T-cell (primary cell): ENCODE results near the gene COG5. TPM values are rescaled to one million over a fixed set of nuclear protein-coding genes. Genes with fewer than 3 reads are reported as not detected.
"Not testable (repeated sequence)": the region's sequence is repeated elsewhere in the genome, so short reads cannot be mapped to it uniquely, and the experiment has no call there.

Experiments
- ATAC-seq, 4 experiments: fragments of 200-7000 bp in 3 of 4; fragments of 150-1000 bp in 1 of 4; cut with Tn5 transposase; replicated peaks in 1 of 4; 1 replicate in 3 of 4; 2 replicates in 1 of 4; pipeline ENCODE4 v1.10.0; 2021; ENCODE audit warnings: moderate library complexity in 3 of 4, mild to moderate bottlenecking in 2 of 4, moderate number of reproducible peaks in 1 of 4
- CTCF ChIA-PET, 2 donors: fragments of 300-600 bp; sonication (Branson Sonifier 250); formaldehyde crosslinking; loops; one replicate each; lab custom pipeline; 2022; ENCODE audit warnings: antibody characterized with exemption in 2 of 2; lab: Charles Lee
- POLR2A ChIA-PET, 2 donors: fragments of 300-600 bp; sonication (Branson Sonifier 250); formaldehyde crosslinking; loops; one replicate each; lab custom pipeline; 2022; ENCODE audit warnings: antibody characterized with exemption in 2 of 2; lab: Charles Lee
- DNase-seq, 35 experiments: peaks; one replicate each; pipeline versions ENCODE4 v3.0.0 to v3.0.0-alpha.2; 2013 to 2023
- H3K27ac ChIP-seq: one replicate; pipeline ENCODE4 v1.5.1; 2013; ENCODE audit warnings: low read length
- H3K27me3 ChIP-seq, 2 experiments: replicated peaks in 1 of 2; 1 replicate in 1 of 2; 2 replicates in 1 of 2; pipeline versions ENCODE4 v1.6.1 to v1.7.0; 2013; ENCODE audit warnings: low read length in 1 of 2, mixed read lengths in 1 of 2; ENCODE audit not compliant: control insufficient read depth in 2 of 2, insufficient read depth in 2 of 2; ENCODE audit errors: extremely low read depth in 1 of 2
- H3K36me3 ChIP-seq, 2 donors: 1 replicate in 1 of 2; 2 replicates in 1 of 2; pipeline versions ENCODE4 v1.6.1 to v1.7.0; 2013; ENCODE audit warnings: low read length in 1 of 2; ENCODE audit not compliant: control insufficient read depth in 2 of 2, insufficient read depth in 1 of 2; ENCODE audit errors: extremely low read depth in 1 of 2
- H3K4me1 ChIP-seq, 2 experiments: 1 replicate in 1 of 2; 2 replicates in 1 of 2; pipeline versions ENCODE4 v1.6.1 to v1.7.0; 2013; ENCODE audit warnings: low read length in 2 of 2, mixed read lengths in 1 of 2; ENCODE audit not compliant: insufficient read depth in 2 of 2, control insufficient read depth in 1 of 2; ENCODE audit errors: extremely low read depth in 1 of 2
- H3K4me3 ChIP-seq, 2 donors: 1 replicate in 1 of 2; 2 replicates in 1 of 2; pipeline versions ENCODE4 v1.5.1 to v1.7.0; 2013; ENCODE audit warnings: mild to moderate bottlenecking in 2 of 2, low read length in 1 of 2, moderate library complexity in 1 of 2; ENCODE audit not compliant: control insufficient read depth in 1 of 2; ENCODE audit errors: extremely low read depth in 1 of 2
- H3K9me3 ChIP-seq: 2 replicates; pipeline ENCODE4 v1.7.0; 2013
- H3K27ac Mint-ChIP-seq, 2 donors: one replicate each; pipeline ENCODE4 v1.8.0; 2020 to 2021; ENCODE audit warnings: mild to moderate bottlenecking in 2 of 2, mixed read lengths in 2 of 2
- H3K27me3 Mint-ChIP-seq, 2 donors: one replicate each; pipeline ENCODE4 v1.8.0; 2021 to 2022; ENCODE audit warnings: mixed read lengths in 2 of 2
- H3K36me3 Mint-ChIP-seq: one replicate; pipeline ENCODE4 v1.8.0; 2021; ENCODE audit warnings: mixed read lengths
- H3K4me1 Mint-ChIP-seq, 3 donors: one replicate each; pipeline ENCODE4 v1.8.0; 2020 to 2022; ENCODE audit warnings: mixed read lengths in 3 of 3, mild to moderate bottlenecking in 1 of 3
- H3K4me3 Mint-ChIP-seq, 3 donors: one replicate each; pipeline ENCODE4 v1.8.0; 2020 to 2022; ENCODE audit warnings: mild to moderate bottlenecking in 3 of 3, mixed read lengths in 3 of 3, moderate library complexity in 3 of 3
- H3K9me3 Mint-ChIP-seq, 3 donors: one replicate each; pipeline ENCODE4 v1.8.0; 2020 to 2022; ENCODE audit warnings: mixed read lengths in 3 of 3
- WGBS: methylation state at CpG from one replicate; pipeline ENCODE4 v1.1.5; 2013; ENCODE audit warnings: missing lambda C conversion rate; ENCODE audit not compliant: insufficient coverage; 5-methylcytosine and 5-hydroxymethylcytosine counted together
- total RNA-seq, 35 experiments: library from RNA in 6 of 35; stranded (reverse) in 6 of 35; fragments of 120-200 nt in 1 of 35; gene quantifications; one replicate each; pipeline versions ENCODE4 v1.2.1 to v1.2.4 and lab custom pipeline; 2013 to 2026

Gene COG5
- total RNA-seq, 5 donors from 2014 or later (not counting 1 experiment from before 2014, with no cell fraction given) = 37.3 to 83.8 (median 55.4) TPM

- Mint-ChIP-seq H3K36me3 (no peaks in the 10 kb centered on the region), H3K4me1 (peaks cover 3 to 11% (median 4%) of the 10 kb centered on the region in 3 donors), H3K4me3 (no peak overlapping the region), H3K27ac (no peak overlapping the region), H3K27me3 (peaks cover 2 to 5% of the 10 kb centered on the region in 2 donors), H3K9me3 (no peaks in the 10 kb centered on the region)
- no peaks in the 10 kb centered on the region for H3K27me3 ChIP-seq
- H3K4me3 ChIP-seq = no peak overlapping the region
- H3K36me3 ChIP-seq = no peaks in the 10 kb centered on the region
- no peak overlapping the region for H3K27ac ChIP-seq
- whole genome bisulfite sequencing = no CpG with 5 or more reads among the region's 5 CpGs
- DNase-seq = no peak
- ChIA-PET POLR2A (interaction anchor here (0.6 to 0.7 kb wide), 2 partner anchors 12 to 1795 kb away, joined by 3 read pairs; no protein-coding TSS in a partner anchor), CTCF (interaction anchor here in 1 of 2 donors (0.7 to 0.9 kb wide), 2 partner anchors 12 to 627 kb away, joined by 3 read pairs; no protein-coding TSS in a partner anchor)
- ATAC-seq = no peak
- H3K9me3 ChIP-seq = no peaks in the 10 kb centered on the region
- H3K4me1 ChIP-seq = peaks cover 0 to 10% of the 10 kb centered on the region in 2 experiments
Observed at GRCh38 chr7:107162475-107162874, 401.2 kb downstream of the COG5 start.

GRCh38 chr7:107161415-107161814 lies 402.3 kb downstream of the COG5 start:
- H3K36me3 ChIP-seq = no peaks in the 10 kb centered on the region
- Mint-ChIP-seq H3K9me3 (no peaks in the 10 kb centered on the region), H3K27ac (no peak overlapping the region), H3K36me3 (no peaks in the 10 kb centered on the region), H3K4me1 (peaks cover 0 to 4% (median 0%) of the 10 kb centered on the region in 3 donors), H3K27me3 (peaks cover 2 to 5% of the 10 kb centered on the region in 2 donors), H3K4me3 (no peak overlapping the region)
- CTCF ChIA-PET = interaction anchor here (0.6 to 1.0 kb wide), 3 partner anchors 8 to 101 kb away, joined by 3 to 4 read pairs (median 3); no protein-coding TSS in a partner anchor
- H3K4me1 ChIP-seq = peaks cover 0 to under 1% of the 10 kb centered on the region in 2 experiments
- no peak overlapping the region for H3K4me3 ChIP-seq
- ATAC-seq (no peak), DNase-seq (no peak)
- POLR2A ChIA-PET = interaction anchor here in 1 of 2 donors (0.6 kb wide), 1 partner anchor 41 kb away, joined by 4 read pairs; no protein-coding TSS in a partner anchor
- H3K9me3 ChIP-seq = no peaks in the 10 kb centered on the region
- no peaks in the 10 kb centered on the region for H3K27me3 ChIP-seq
- no peak overlapping the region for H3K27ac ChIP-seq
- whole genome bisulfite sequencing = no CpG with 5 or more reads among the region's 3 CpGs

- Mint-ChIP-seq H3K27me3 (peaks cover 2 to 4% of the 10 kb centered on the region in 2 donors), H3K27ac (peak overlapping the region in 1 of 2 donors; percentile 16), H3K4me3 (no peak overlapping the region), H3K9me3 (no peaks in the 10 kb centered on the region), H3K36me3 (no peaks in the 10 kb centered on the region), H3K4me1 (no peaks in the 10 kb centered on the region)
- Histone ChIP-seq H3K4me3 (no peak overlapping the region), H3K9me3 (no peaks in the 10 kb centered on the region), H3K4me1 (no peaks in the 10 kb centered on the region), H3K27ac (no peak overlapping the region), H3K27me3 (no peaks in the 10 kb centered on the region), H3K36me3 (no peaks in the 10 kb centered on the region)
- DNase-seq (no peak), ATAC-seq (no peak)
- WGBS = no CpG with 5 or more reads among the region's 2 CpGs
- CTCF ChIA-PET = interaction anchor here in 1 of 2 donors (0.9 to 1.0 kb wide), 2 partner anchors 8 to 9 kb away, joined by 3 to 4 read pairs; no protein-coding TSS in a partner anchor
- POLR2A ChIA-PET = no interaction called here
Observed at GRCh38 chr7:107160389-107160788, 403.3 kb downstream of the COG5 start.

GRCh38 chr7:107158028-107158427 lies 405.7 kb downstream of the COG5 start:
- no peak overlapping the region for H3K27ac Mint-ChIP-seq
- no peak overlapping the region for H3K4me3 Mint-ChIP-seq
- Histone ChIP-seq H3K36me3 (no peaks in the 10 kb centered on the region), H3K27me3 (no peaks in the 10 kb centered on the region), H3K27ac (no peak overlapping the region), H3K9me3 (no peaks in the 10 kb centered on the region), H3K4me1 (no peaks in the 10 kb centered on the region), H3K4me3 (no peak overlapping the region)
- ChIA-PET POLR2A (no interaction called here), CTCF (no interaction called here)
- ATAC-seq (no peak), DNase-seq (no peak)
- no peaks in the 10 kb centered on the region for H3K36me3 Mint-ChIP-seq
- 40% methylated on average over 1 of the region's 2 CpGs for whole genome bisulfite sequencing
- no peaks in the 10 kb centered on the region for H3K9me3 Mint-ChIP-seq
- H3K4me1 Mint-ChIP-seq = no peaks in the 10 kb centered on the region
- no peaks in the 10 kb centered on the region for H3K27me3 Mint-ChIP-seq

- Mint-ChIP-seq H3K4me3 (no peak overlapping the region), H3K36me3 (no peaks in the 10 kb centered on the region), H3K9me3 (no peaks in the 10 kb centered on the region), H3K27ac (no peak overlapping the region), H3K27me3 (no peaks in the 10 kb centered on the region), H3K4me1 (no peaks in the 10 kb centered on the region)
- no peaks in the 10 kb centered on the region for H3K27me3 ChIP-seq
- DNase-seq = no peak
- no peaks in the 10 kb centered on the region for H3K9me3 ChIP-seq
- H3K4me1 ChIP-seq = no peaks in the 10 kb centered on the region
- no peak for ATAC-seq
- ChIA-PET POLR2A (no interaction called here), CTCF (interaction anchor here (0.5 to 0.7 kb wide), 2 partner anchors 74 to 125 kb away, joined by 3 to 4 read pairs; no protein-coding TSS in a partner anchor)
- no peaks in the 10 kb centered on the region for H3K36me3 ChIP-seq
- H3K4me3 ChIP-seq = no peak overlapping the region
- 94% methylated on average over 7 of the region's 7 CpGs for WGBS
- no peak overlapping the region for H3K27ac ChIP-seq
Observed at GRCh38 chr7:107157091-107157490, 406.6 kb downstream of the COG5 start.

- DNase-seq, H3K4me1 Mint-ChIP-seq, H3K9me3 ChIP-seq, H3K27me3 ChIP-seq, H3K9me3 Mint-ChIP-seq, H3K4me3 Mint-ChIP-seq, ATAC-seq, H3K27ac Mint-ChIP-seq, CTCF ChIA-PET, H3K4me3 ChIP-seq, POLR2A ChIA-PET, H3K27ac ChIP-seq, H3K27me3 Mint-ChIP-seq, H3K36me3 Mint-ChIP-seq, H3K4me1 ChIP-seq, H3K36me3 ChIP-seq: not testable (repeated sequence)
- no CpG with 5 or more reads among the region's 3 CpGs for WGBS
Observed at GRCh38 chr7:107155726-107156125, 408.0 kb downstream of the COG5 start.
